GM13977 (cell line): Measurements from ENCODE around the gene RBP3.

ENCODE experiments used
- DNase-seq: peaks from one replicate; pipeline ENCODE4 v3.0.0; 2012; ENCODE audit warnings: low spot score
- in situ Hi-C: fragments of 300-500 bp; cut with MboI; formaldehyde crosslinking; loops from one replicate; pipeline ENCODE4 v1.12.0; 2022; ENCODE audit warnings: low sequenced_read_pairs, low pct_unique_long_range_greater_than_20kb, mixed read lengths, inconsistent platforms; ENCODE audit not compliant: unreplicated experiment
- TF ChIP-seq, protein P1 (sequence below): IDR thresholded peaks from 2 replicates; pipeline ENCODE4 v1.5.1; 2012; ENCODE audit warnings: mild to moderate bottlenecking, control low read depth; ENCODE audit not compliant: insufficient read depth; ENCODE audit errors: extremely low read depth, missing control alignments

Gene RBP3

GRCh38 chr10:47354900-47355299 is 6.7 kb downstream of the RBP3 start:
- in situ Hi-C loops, result no loop called here
- DNase-seq, result no peak
- TF ChIP-seq, protein P1, sequence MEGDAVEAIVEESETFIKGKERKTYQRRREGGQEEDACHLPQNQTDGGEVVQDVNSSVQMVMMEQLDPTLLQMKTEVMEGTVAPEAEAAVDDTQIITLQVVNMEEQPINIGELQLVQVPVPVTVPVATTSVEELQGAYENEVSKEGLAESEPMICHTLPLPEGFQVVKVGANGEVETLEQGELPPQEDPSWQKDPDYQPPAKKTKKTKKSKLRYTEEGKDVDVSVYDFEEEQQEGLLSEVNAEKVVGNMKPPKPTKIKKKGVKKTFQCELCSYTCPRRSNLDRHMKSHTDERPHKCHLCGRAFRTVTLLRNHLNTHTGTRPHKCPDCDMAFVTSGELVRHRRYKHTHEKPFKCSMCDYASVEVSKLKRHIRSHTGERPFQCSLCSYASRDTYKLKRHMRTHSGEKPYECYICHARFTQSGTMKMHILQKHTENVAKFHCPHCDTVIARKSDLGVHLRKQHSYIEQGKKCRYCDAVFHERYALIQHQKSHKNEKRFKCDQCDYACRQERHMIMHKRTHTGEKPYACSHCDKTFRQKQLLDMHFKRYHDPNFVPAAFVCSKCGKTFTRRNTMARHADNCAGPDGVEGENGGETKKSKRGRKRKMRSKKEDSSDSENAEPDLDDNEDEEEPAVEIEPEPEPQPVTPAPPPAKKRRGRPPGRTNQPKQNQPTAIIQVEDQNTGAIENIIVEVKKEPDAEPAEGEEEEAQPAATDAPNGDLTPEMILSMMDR, result no peak

GRCh38 chr10:47356708-47357107 is 8.5 kb downstream of the RBP3 start:
- no peak for DNase-seq
- TF ChIP-seq, protein P1, result no peak
- in situ Hi-C loops, result no loop called here

GRCh38 chr10:47357131-47357582 is 9.0 kb downstream of the RBP3 start:
- DNase-seq, result no peak
- in situ Hi-C loops, result no loop called here
- TF ChIP-seq, protein P1, result no peak

DNA sequence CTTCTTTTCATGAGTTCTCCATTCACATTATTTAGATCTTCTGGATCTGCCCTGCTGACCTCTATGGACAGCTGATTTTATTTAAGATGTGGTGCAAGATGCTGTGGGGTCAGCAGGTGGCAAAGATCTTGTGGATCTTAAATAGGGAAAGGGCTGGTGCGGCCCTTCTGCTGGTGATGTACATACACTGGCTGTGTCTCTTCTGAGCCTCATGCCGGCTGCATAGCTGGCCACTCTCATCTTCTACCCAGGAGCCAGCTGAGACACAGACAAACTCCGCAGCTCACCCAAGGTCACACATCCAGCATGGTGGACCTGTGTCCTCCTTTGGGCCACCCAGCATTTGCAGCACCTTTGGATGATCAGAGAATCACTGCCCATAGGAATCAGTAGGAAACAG is 9.7 kb downstream of the RBP3 start:
- DNase-seq, result no peak
- TF ChIP-seq, protein P1, result no peak
- in situ Hi-C loops, result no loop called here

GRCh38 chr10:47358457-47358856 is 10.3 kb downstream of the RBP3 start:
- TF ChIP-seq, protein P1, result no peak
- DNase-seq, result no peak
- in situ Hi-C loops, result no loop called here

- DNase-seq, result no peak
- TF ChIP-seq, protein P1, result no peak
- in situ Hi-C loops, result no loop called here
Observed at GRCh38 chr10:47359101-47359500, 10.9 kb downstream of the RBP3 start.
